Astrocyte (in vitro differentiated cells and primary cell): ENCODE results near the gene MARCHF10. TPM values are rescaled to one million over a fixed set of nuclear protein-coding genes. Genes with fewer than 3 reads are reported as not detected.
A peak's percentile ranks its signal among the peaks of the same experiment; 100 is the strongest.

Experiments used
- DNase-seq: peaks from one replicate; pipeline ENCODE4 v3.0.0-alpha.2; 2010; ENCODE audit warnings: low read depth
- FAIRE-seq: peaks from 2 replicates; lab custom pipeline; 2011; peaks lifted over from hg19 to GRCh38; lab: Jason Lieb, UNC
- H2AFZ ChIP-seq: 2 replicates; pipeline ENCODE4 v1.6.0; 2012; ENCODE audit warnings: low read depth, low read length, inconsistent platforms
- H3K27ac ChIP-seq: 2 replicates; pipeline ENCODE4 v1.5.1; 2011; ENCODE audit warnings: low read depth, low read length, inconsistent platforms
- H3K27me3 ChIP-seq: 2 replicates; pipeline ENCODE4 v1.6.0; 2011; ENCODE audit warnings: low read length, inconsistent platforms; ENCODE audit not compliant: insufficient read depth
- H3K36me3 ChIP-seq: 2 replicates; pipeline ENCODE4 v1.5.1; 2011; ENCODE audit warnings: low read length, inconsistent platforms; ENCODE audit not compliant: insufficient read depth
- H3K4me1 ChIP-seq: 2 replicates; pipeline ENCODE4 v1.5.1; 2011; ENCODE audit warnings: low read length, inconsistent platforms; ENCODE audit not compliant: insufficient read depth
- H3K4me2 ChIP-seq: 2 replicates; pipeline ENCODE4 v1.6.0; 2012; ENCODE audit warnings: low read length, inconsistent platforms
- H3K4me3 ChIP-seq: 2 replicates; pipeline ENCODE4 v1.5.1; 2011; ENCODE audit warnings: low read depth, mild to moderate bottlenecking, low read length, inconsistent platforms; ENCODE audit not compliant: insufficient read depth
- H3K79me2 ChIP-seq: 2 replicates; pipeline ENCODE4 v1.6.0; 2012; ENCODE audit warnings: mild to moderate bottlenecking, low read length, inconsistent platforms; ENCODE audit not compliant: insufficient read depth
- H3K9ac ChIP-seq: 2 replicates; pipeline ENCODE4 v1.6.0; 2012; ENCODE audit warnings: mild to moderate bottlenecking, low read length, inconsistent platforms
- H3K9me3 ChIP-seq: 2 replicates; pipeline ENCODE4 v1.5.1; 2012; ENCODE audit warnings: low read depth, mild to moderate bottlenecking, low read length, inconsistent platforms; ENCODE audit not compliant: insufficient read depth
- H4K20me1 ChIP-seq: 2 replicates; pipeline ENCODE4 v1.6.0; 2012; ENCODE audit warnings: low read length, inconsistent platforms; ENCODE audit not compliant: insufficient read depth
- H3K27ac Mint-ChIP-seq: one replicate; pipeline ENCODE4 v1.8.0; 2021; ENCODE audit warnings: mild to moderate bottlenecking, mixed read lengths; ENCODE audit not compliant: unreplicated experiment
- H3K27me3 Mint-ChIP-seq: one replicate; pipeline ENCODE4 v1.8.0; 2021; ENCODE audit warnings: low read depth, mixed read lengths; ENCODE audit not compliant: unreplicated experiment
- H3K36me3 Mint-ChIP-seq: one replicate; pipeline ENCODE4 v1.8.0; 2021; ENCODE audit warnings: low read depth, mixed read lengths; ENCODE audit not compliant: unreplicated experiment
- H3K4me1 Mint-ChIP-seq: one replicate; pipeline ENCODE4 v1.8.0; 2021; ENCODE audit warnings: low read depth, mixed read lengths; ENCODE audit not compliant: unreplicated experiment
- H3K4me3 Mint-ChIP-seq: one replicate; pipeline ENCODE4 v1.8.0; 2021; ENCODE audit warnings: mild to moderate bottlenecking, moderate library complexity, mixed read lengths; ENCODE audit not compliant: unreplicated experiment
- H3K9me3 Mint-ChIP-seq: one replicate; pipeline ENCODE4 v1.8.0; 2021; ENCODE audit warnings: mild to moderate bottlenecking, mixed read lengths; ENCODE audit not compliant: unreplicated experiment
- EZH2 ChIP-seq: IDR thresholded peaks from 2 replicates; pipeline ENCODE4 v1.6.1; 2012; ENCODE audit warnings: mild to moderate bottlenecking, low read length, inconsistent platforms; ENCODE audit not compliant: insufficient read depth
- total RNA-seq: library from RNA; stranded (reverse); gene quantifications from 2 replicates; pipeline ENCODE4 v1.2.1, GENCODE V29; 2021
- TF ChIP-seq, protein P1 (sequence below): IDR thresholded peaks from 2 replicates; pipeline ENCODE4 v1.5.1; 2011; ENCODE audit warnings: low read depth, mild to moderate bottlenecking, inconsistent platforms, low read length, moderate library complexity; ENCODE audit not compliant: insufficient read depth

MARCHF10 gene
- total RNA-seq, 1 donor from 2014 or later, result not detected

DNA sequence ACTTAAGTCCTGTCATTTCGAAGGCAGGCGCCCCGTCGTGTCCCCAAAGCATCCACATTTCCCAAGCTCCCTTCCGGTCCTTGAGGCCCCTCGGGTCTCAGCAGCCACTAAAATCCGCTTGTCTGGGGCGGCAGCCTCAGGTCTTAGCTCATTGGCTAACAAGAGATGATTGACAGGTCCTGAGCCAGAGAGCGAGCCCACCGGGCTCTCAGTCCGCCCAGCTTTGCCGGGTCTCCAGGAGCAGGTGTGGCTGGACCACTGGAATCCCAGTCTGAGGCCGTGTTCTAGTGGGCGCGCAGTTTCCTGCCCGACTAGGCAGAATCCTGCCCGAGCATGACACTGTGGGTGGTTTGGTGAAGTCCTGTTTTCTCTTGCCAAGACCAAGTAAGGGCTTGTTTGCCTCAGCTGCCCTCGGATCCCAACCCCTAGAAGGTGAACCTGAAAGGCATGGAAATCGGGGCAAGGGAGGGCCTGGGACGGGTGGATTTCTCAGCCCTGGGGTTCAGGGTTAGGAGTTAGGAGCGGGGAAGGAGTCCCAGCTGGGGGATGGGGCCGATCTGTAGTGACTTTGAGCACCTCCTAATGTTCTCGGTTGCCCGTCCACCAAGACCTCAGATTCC, 137.8 kb downstream of the MARCHF10 start:
- no peak for DNase-seq
- TF ChIP-seq, protein P1, sequence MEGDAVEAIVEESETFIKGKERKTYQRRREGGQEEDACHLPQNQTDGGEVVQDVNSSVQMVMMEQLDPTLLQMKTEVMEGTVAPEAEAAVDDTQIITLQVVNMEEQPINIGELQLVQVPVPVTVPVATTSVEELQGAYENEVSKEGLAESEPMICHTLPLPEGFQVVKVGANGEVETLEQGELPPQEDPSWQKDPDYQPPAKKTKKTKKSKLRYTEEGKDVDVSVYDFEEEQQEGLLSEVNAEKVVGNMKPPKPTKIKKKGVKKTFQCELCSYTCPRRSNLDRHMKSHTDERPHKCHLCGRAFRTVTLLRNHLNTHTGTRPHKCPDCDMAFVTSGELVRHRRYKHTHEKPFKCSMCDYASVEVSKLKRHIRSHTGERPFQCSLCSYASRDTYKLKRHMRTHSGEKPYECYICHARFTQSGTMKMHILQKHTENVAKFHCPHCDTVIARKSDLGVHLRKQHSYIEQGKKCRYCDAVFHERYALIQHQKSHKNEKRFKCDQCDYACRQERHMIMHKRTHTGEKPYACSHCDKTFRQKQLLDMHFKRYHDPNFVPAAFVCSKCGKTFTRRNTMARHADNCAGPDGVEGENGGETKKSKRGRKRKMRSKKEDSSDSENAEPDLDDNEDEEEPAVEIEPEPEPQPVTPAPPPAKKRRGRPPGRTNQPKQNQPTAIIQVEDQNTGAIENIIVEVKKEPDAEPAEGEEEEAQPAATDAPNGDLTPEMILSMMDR, result no peak
- TF ChIP-seq EZH2, result no peak
- Histone ChIP-seq H3K9ac (no peak overlapping the region), H2AFZ (no peak overlapping the region), H3K79me2 (peaks cover 26% of the 10 kb centered on the region), H3K27ac (no peak overlapping the region), H3K4me2 (no peak overlapping the region), H3K4me3 (no peak overlapping the region), H3K36me3 (peaks cover 19% of the 10 kb centered on the region), H3K9me3 (no peaks in the 10 kb centered on the region), H3K4me1 (peaks cover 5% of the 10 kb centered on the region), H3K27me3 (no peaks in the 10 kb centered on the region), H4K20me1 (peaks cover 71% of the 10 kb centered on the region)
- Mint-ChIP-seq H3K36me3 (peaks cover 27% of the 10 kb centered on the region), H3K4me1 (no peaks in the 10 kb centered on the region), H3K9me3 (no peaks in the 10 kb centered on the region), H3K27ac (no peak overlapping the region), H3K4me3 (no peak overlapping the region), H3K27me3 (no peaks in the 10 kb centered on the region)
- no peak for FAIRE-seq

DNA sequence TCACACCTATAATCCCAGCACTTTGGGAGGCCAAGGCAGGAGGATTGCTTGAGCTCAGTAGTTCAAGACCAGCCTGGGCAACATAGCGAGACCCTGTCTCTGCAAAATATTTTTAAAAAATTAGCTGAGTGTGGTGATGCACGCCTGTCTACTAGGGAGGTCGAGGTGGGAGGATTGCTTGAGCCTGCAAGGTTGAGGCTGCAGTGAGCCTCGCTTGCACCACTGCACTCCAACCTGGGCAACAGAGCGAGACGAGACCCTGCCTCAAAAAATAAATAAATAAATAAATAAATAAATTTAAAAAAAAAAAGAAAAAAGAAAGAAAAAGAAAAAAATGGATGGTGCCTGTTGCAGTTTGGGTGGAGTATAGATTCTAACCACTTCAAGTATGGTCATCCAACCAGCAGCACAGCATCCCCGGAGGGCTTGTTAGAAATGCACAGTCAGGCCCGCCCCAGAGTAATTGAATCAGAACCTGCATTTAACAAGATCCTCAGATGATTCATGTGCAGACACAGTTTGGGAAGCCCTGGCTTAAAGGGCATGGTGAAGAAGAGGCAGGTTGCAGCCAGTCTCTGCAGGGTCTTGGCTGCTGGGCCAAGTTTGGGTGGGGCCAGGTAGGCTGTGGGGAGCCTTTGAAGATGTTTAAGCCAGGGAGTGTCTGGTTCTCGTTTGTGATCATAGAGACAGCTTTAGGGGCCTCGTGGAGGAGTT, 139.9 kb downstream of the MARCHF10 start:
- Mint-ChIP-seq H3K27ac (peak overlapping the region; percentile 58), H3K4me3 (no peak overlapping the region), H3K27me3 (no peaks in the 10 kb centered on the region), H3K9me3 (no peaks in the 10 kb centered on the region), H3K4me1 (peaks cover 3% of the 10 kb centered on the region), H3K36me3 (peaks cover 25% of the 10 kb centered on the region)
- Histone ChIP-seq H3K36me3 (peaks cover 11% of the 10 kb centered on the region), H3K4me3 (no peak overlapping the region), H3K27ac (no peak overlapping the region), H2AFZ (no peak overlapping the region), H3K9ac (no peak overlapping the region), H3K27me3 (no peaks in the 10 kb centered on the region), H3K4me2 (no peak overlapping the region), H3K9me3 (no peaks in the 10 kb centered on the region), H3K79me2 (peaks cover 42% of the 10 kb centered on the region), H4K20me1 (peaks cover 78% of the 10 kb centered on the region), H3K4me1 (peaks cover 5% of the 10 kb centered on the region)
- FAIRE-seq, result no peak
- no peak for DNase-seq
- TF ChIP-seq, protein P1, result no peak
- no peak for TF ChIP-seq EZH2
